ENCODE data around the gene UBE3B. TPM values are rescaled to one million over a fixed set of nuclear protein-coding genes. Genes with fewer than 3 reads are reported as not detected.

Gene UBE3B
- total RNA-seq, 1 donor from 2014 or later, result 34.4 TPM

- Mint-ChIP-seq H3K36me3 (ENCODE audit: low read depth, unreplicated experiment) (peaks cover 22% of the 10 kb centered on the region), H3K4me1 (ENCODE audit: low read depth, unreplicated experiment) (peaks cover 3% of the 10 kb centered on the region), H3K9me3 (ENCODE audit: unreplicated experiment) (peaks cover 1% of the 10 kb centered on the region), H3K27ac (ENCODE audit: unreplicated experiment) (no peak overlapping the region), H3K4me3 (ENCODE audit: unreplicated experiment) (no peak overlapping the region), H3K27me3 (ENCODE audit: low read depth, unreplicated experiment) (no peaks in the 10 kb centered on the region)
- Histone ChIP-seq H3K4me3 (ENCODE audit: insufficient read depth, low read depth, low read length) (no peak overlapping the region), H3K79me2 (ENCODE audit: insufficient read depth, low read length) (no peaks in the 10 kb centered on the region), H2AFZ (ENCODE audit: low read depth, low read length) (no peak overlapping the region), H3K27ac (ENCODE audit: low read depth, low read length) (no peak overlapping the region), H3K9me3 (ENCODE audit: insufficient read depth, low read depth, low read length) (no peaks in the 10 kb centered on the region), H3K9ac (ENCODE audit: low read length) (no peak overlapping the region), H3K4me2 (ENCODE audit: low read length) (no peak overlapping the region), H3K27me3 (ENCODE audit: insufficient read depth, low read length) (no peaks in the 10 kb centered on the region), H3K4me1 (ENCODE audit: insufficient read depth, low read length) (peaks cover 3% of the 10 kb centered on the region), H3K36me3 (ENCODE audit: insufficient read depth, low read length) (peaks cover 9% of the 10 kb centered on the region), H4K20me1 (ENCODE audit: insufficient read depth, low read length) (no peaks in the 10 kb centered on the region)
- FAIRE-seq (no peak), DNase-seq (ENCODE audit: low read depth) (no peak)
- TF ChIP-seq CTCF (IDR thresholded peaks at IDR 0.05; ENCODE audit: insufficient read depth, low read depth, low read length) (no peak), EZH2 (IDR thresholded peaks at IDR 0.05; ENCODE audit: insufficient read depth, low read length) (no peak)
Observed at GRCh38 chr12:109524466-109525278, 47.2 kb downstream of the UBE3B start.

- Histone ChIP-seq H3K4me2 (ENCODE audit: low read length) (no peak overlapping the region), H2AFZ (ENCODE audit: low read depth, low read length) (no peak overlapping the region), H3K27me3 (ENCODE audit: insufficient read depth, low read length) (no peaks in the 10 kb centered on the region), H3K36me3 (ENCODE audit: insufficient read depth, low read length) (peaks cover 9% of the 10 kb centered on the region), H4K20me1 (ENCODE audit: insufficient read depth, low read length) (no peaks in the 10 kb centered on the region), H3K79me2 (ENCODE audit: insufficient read depth, low read length) (no peaks in the 10 kb centered on the region), H3K9ac (ENCODE audit: low read length) (no peak overlapping the region), H3K4me3 (ENCODE audit: insufficient read depth, low read depth, low read length) (no peak overlapping the region), H3K4me1 (ENCODE audit: insufficient read depth, low read length) (no peaks in the 10 kb centered on the region), H3K9me3 (ENCODE audit: insufficient read depth, low read depth, low read length) (no peaks in the 10 kb centered on the region), H3K27ac (ENCODE audit: low read depth, low read length) (no peak overlapping the region)
- DNase-seq (ENCODE audit: low read depth), result no peak
- no peak overlapping the region for H3K27ac Mint-ChIP-seq (ENCODE audit: unreplicated experiment)
- no peak for FAIRE-seq
- H3K4me1 Mint-ChIP-seq (ENCODE audit: low read depth, unreplicated experiment), result peaks cover 3% of the 10 kb centered on the region
- H3K9me3 Mint-ChIP-seq (ENCODE audit: unreplicated experiment), result peaks cover 1% of the 10 kb centered on the region
- H3K36me3 Mint-ChIP-seq (ENCODE audit: low read depth, unreplicated experiment), result peaks cover 22% of the 10 kb centered on the region
- TF ChIP-seq CTCF (IDR thresholded peaks at IDR 0.05; ENCODE audit: insufficient read depth, low read depth, low read length) (no peak), EZH2 (IDR thresholded peaks at IDR 0.05; ENCODE audit: insufficient read depth, low read length) (no peak)
- no peaks in the 10 kb centered on the region for H3K27me3 Mint-ChIP-seq (ENCODE audit: low read depth, unreplicated experiment)
- H3K4me3 Mint-ChIP-seq (ENCODE audit: unreplicated experiment), result no peak overlapping the region
Observed at GRCh38 chr12:109525279-109525585, 47.8 kb downstream of the UBE3B start.

- Histone ChIP-seq H3K36me3 (ENCODE audit: insufficient read depth, low read length) (peaks cover 4% of the 10 kb centered on the region), H3K4me3 (ENCODE audit: insufficient read depth, low read depth, low read length) (no peak overlapping the region), H3K4me2 (ENCODE audit: low read length) (no peak overlapping the region), H3K27me3 (ENCODE audit: insufficient read depth, low read length) (no peaks in the 10 kb centered on the region), H3K27ac (ENCODE audit: low read depth, low read length) (no peak overlapping the region), H3K79me2 (ENCODE audit: insufficient read depth, low read length) (no peaks in the 10 kb centered on the region), H3K9me3 (ENCODE audit: insufficient read depth, low read depth, low read length) (no peaks in the 10 kb centered on the region), H3K4me1 (ENCODE audit: insufficient read depth, low read length) (no peaks in the 10 kb centered on the region), H3K9ac (ENCODE audit: low read length) (no peak overlapping the region), H2AFZ (ENCODE audit: low read depth, low read length) (no peak overlapping the region), H4K20me1 (ENCODE audit: insufficient read depth, low read length) (no peaks in the 10 kb centered on the region)
- Mint-ChIP-seq H3K27ac (ENCODE audit: unreplicated experiment) (no peak overlapping the region), H3K4me1 (ENCODE audit: low read depth, unreplicated experiment) (no peaks in the 10 kb centered on the region), H3K9me3 (ENCODE audit: unreplicated experiment) (peaks cover 1% of the 10 kb centered on the region), H3K27me3 (ENCODE audit: low read depth, unreplicated experiment) (no peaks in the 10 kb centered on the region), H3K4me3 (ENCODE audit: unreplicated experiment) (no peak overlapping the region), H3K36me3 (ENCODE audit: low read depth, unreplicated experiment) (peaks cover 16% of the 10 kb centered on the region)
- TF ChIP-seq CTCF (IDR thresholded peaks at IDR 0.05; ENCODE audit: insufficient read depth, low read depth, low read length) (no peak), EZH2 (IDR thresholded peaks at IDR 0.05; ENCODE audit: insufficient read depth, low read length) (no peak)
- FAIRE-seq (no peak), DNase-seq (ENCODE audit: low read depth) (no peak)
Observed at GRCh38 chr12:109527489-109528123, 50.2 kb downstream of the UBE3B start.
